Motor neuron (in vitro differentiated cells): ENCODE measurements around the gene FILIP1. TPM values are rescaled to one million over a fixed set of nuclear protein-coding genes. Genes with fewer than 3 reads are reported as not detected.
"Not testable (repeated sequence)": the region's sequence is repeated elsewhere in the genome, so short reads cannot be mapped to it uniquely, and the experiment has no call there.

ENCODE experiments used
- ATAC-seq, 8 experiments: fragments of 200-7000 bp; cut with Tn5 transposase; replicated peaks in 6 of 8; 2 replicates each; pipeline ENCODE4 v1.8.0; 2021; ENCODE audit warnings: mild to moderate bottlenecking in 8 of 8, moderate library complexity in 8 of 8
- H3K27ac ChIP-seq, 2 donors: fragments of 250-450 bp; sonication (Bioruptor Pico); 2 replicates each; pipeline ENCODE4 v1.9.0; 2021; ENCODE audit warnings: antibody characterized with exemption in 2 of 2, mild to moderate bottlenecking in 2 of 2, moderate library complexity in 1 of 2
- H3K4me1 ChIP-seq, 2 donors: fragments of 250-450 bp; sonication (Bioruptor Pico); replicated peaks in 1 of 2; 2 replicates each; pipeline ENCODE4 v1.6.1; 2021; ENCODE audit warnings: antibody characterized with exemption in 2 of 2, mild to moderate bottlenecking in 2 of 2, moderate library complexity in 1 of 2
- H3K4me3 ChIP-seq, 5 donors: fragments of 250-450 bp; sonication (Bioruptor Pico); 2 replicates each; pipeline ENCODE4 v1.9.0; 2021; ENCODE audit warnings: antibody characterized with exemption in 5 of 5, mild to moderate bottlenecking in 5 of 5, moderate library complexity in 4 of 5
- WGBS, 10 experiments: fragments of 450-650 bp; shearing (Covaris generic); methylation state at CpG; one replicate each; pipeline ENCODE4 v1.0.0; 2022; 5-methylcytosine and 5-hydroxymethylcytosine counted together
- in situ Hi-C, 9 experiments: fragments of 400-800 bp; cut with MboI; loops; one replicate each; pipeline ENCODE4 v1.15.0; 2021; ENCODE audit warnings: low sequenced_read_pairs in 9 of 9, low pct_unique_long_range_greater_than_20kb in 2 of 9; ENCODE audit not compliant: unreplicated experiment in 9 of 9
- total RNA-seq, 8 experiments: library from RNA; unstranded; fragments of 300-600 nt; gene quantifications; 2 replicates each; pipeline versions ENCODE4 v1.2.3 to v1.2.4, GENCODE V29; 2022

Gene FILIP1
- total RNA-seq, 8 experiments from 2014 or later, result 0.27 to 10.8 (median 4.3) TPM

- in situ Hi-C loops, result no loop called here
- WGBS, 10 experiments, result 25 to 100% (median 88%) methylated on average over 1 of the region's 1 CpG; no CpG with 5 or more reads in 2 of the 10 experiments
- no peak for ATAC-seq
Measured at GRCh38 chr6:75472885-75473284, 20.7 kb downstream of the FILIP1 start.

GRCh38 chr6:75467966-75468365 is 25.6 kb downstream of the FILIP1 start:
- 0 to 85% (median 75%) methylated on average over 1 to 2 of the region's 3 CpGs; no CpG with 5 or more reads in 2 of the 10 experiments for WGBS, 10 experiments
- Histone ChIP-seq H3K27ac (no peak overlapping the region), H3K4me3 (no peak overlapping the region), H3K4me1 (no peaks in the 10 kb centered on the region)
- in situ Hi-C loops, result no loop called here
- ATAC-seq, result peak in 3 of 8 experiments; percentile 31 to 44 (median 33)

More at GRCh38 chr6:75472885-75473284, 20.7 kb downstream of the FILIP1 start:
- no peak overlapping the region for H3K27ac ChIP-seq
- H3K4me3 ChIP-seq, result no peak overlapping the region
- H3K4me1 ChIP-seq, result no peaks in the 10 kb centered on the region

GRCh38 chr6:75467284-75467683 is 26.3 kb downstream of the FILIP1 start:
- in situ Hi-C loops, result no loop called here
- H3K4me1 ChIP-seq, result no peaks in the 10 kb centered on the region
- no peak for ATAC-seq
- 63 to 100% (median 90%) methylated on average over 1 to 4 of the region's 4 CpGs; no CpG with 5 or more reads in 1 of the 10 experiments for WGBS, 10 experiments
- H3K27ac ChIP-seq, result no peak overlapping the region
- H3K4me3 ChIP-seq, result no peak overlapping the region

- WGBS, 10 experiments, result 60 to 100% (median 100%) methylated on average over 1 of the region's 1 CpG; no CpG with 5 or more reads in 2 of the 10 experiments
- in situ Hi-C loops, result no loop called here
- Histone ChIP-seq H3K4me3 (no peak overlapping the region), H3K27ac (no peak overlapping the region), H3K4me1 (no peaks in the 10 kb centered on the region)
- ATAC-seq, result peak in 4 of 8 experiments; percentile 47 to 100 (median 92)
Measured at GRCh38 chr6:75466636-75467035, 27.0 kb downstream of the FILIP1 start.

- in situ Hi-C loops, result no loop called here
- H3K4me1 ChIP-seq, result no peaks in the 10 kb centered on the region
- WGBS, 10 experiments, result 10 to 90% (median 57%) methylated on average over 1 of the region's 1 CpG; no CpG with 5 or more reads in 2 of the 10 experiments
- ATAC-seq, result no peak
- H3K4me3 ChIP-seq, result no peak overlapping the region
- H3K27ac ChIP-seq, result no peak overlapping the region
Measured at GRCh38 chr6:75463908-75464307, 29.7 kb downstream of the FILIP1 start.

- in situ Hi-C loops, result no loop called here
- no peak overlapping the region for H3K4me3 ChIP-seq
- 80 to 100% (median 96%) methylated on average over 2 to 5 of the region's 5 CpGs; no CpG with 5 or more reads in 1 of the 10 experiments for WGBS, 10 experiments
- H3K4me1 ChIP-seq, result no peaks in the 10 kb centered on the region
- no peak overlapping the region for H3K27ac ChIP-seq
- no peak for ATAC-seq
Measured at GRCh38 chr6:75463061-75463460, 30.5 kb downstream of the FILIP1 start.

- WGBS, 10 experiments, result 25 to 92% (median 60%) methylated on average over 1 to 2 of the region's 2 CpGs
- no peak overlapping the region for H3K4me3 ChIP-seq
- no peak overlapping the region for H3K27ac ChIP-seq
- H3K4me1 ChIP-seq, result no peaks in the 10 kb centered on the region
- ATAC-seq, result no peak
- in situ Hi-C loops, result no loop called here
Measured at GRCh38 chr6:75460681-75461080, 32.9 kb downstream of the FILIP1 start.

- ATAC-seq, result peak in 1 of 8 experiments; percentile 33
- in situ Hi-C loops, result no loop called here
- H3K4me1 ChIP-seq, result no peaks in the 10 kb centered on the region
- H3K4me3 ChIP-seq, result no peak overlapping the region
- WGBS, 10 experiments, result 8 to 100% (median 84%) methylated on average over 1 to 4 of the region's 4 CpGs
- no peak overlapping the region for H3K27ac ChIP-seq
Measured at GRCh38 chr6:75458895-75459294, 34.7 kb downstream of the FILIP1 start.

GRCh38 chr6:75450903-75451302 is 42.7 kb downstream of the FILIP1 start:
- Histone ChIP-seq H3K27ac (no peak overlapping the region), H3K4me1 (no peaks in the 10 kb centered on the region), H3K4me3 (no peak overlapping the region)
- in situ Hi-C loops, result no loop called here
- ATAC-seq, result no peak
- 90 to 100% (median 100%) methylated on average over 1 to 3 of the region's 3 CpGs; no CpG with 5 or more reads in 5 of the 10 experiments for WGBS, 10 experiments

GRCh38 chr6:75449630-75450206 is 43.9 kb downstream of the FILIP1 start:
- Histone ChIP-seq H3K4me3 (no peak overlapping the region), H3K4me1 (no peaks in the 10 kb centered on the region), H3K27ac (no peak overlapping the region)
- no peak for ATAC-seq
- WGBS, 10 experiments, result 69 to 100% (median 93%) methylated on average over 1 to 4 of the region's 5 CpGs; no CpG with 5 or more reads in 1 of the 10 experiments
- in situ Hi-C loops, result no loop called here

GRCh38 chr6:75446241-75446880 is 47.2 kb downstream of the FILIP1 start:
- ATAC-seq, result peak in 3 of 8 experiments; percentile 32 to 90 (median 82)
- H3K4me3 ChIP-seq, result no peak overlapping the region
- H3K4me1 ChIP-seq, result no peaks in the 10 kb centered on the region
- 34 to 100% (median 74%) methylated on average over 1 to 4 of the region's 4 CpGs; no CpG with 5 or more reads in 2 of the 10 experiments for WGBS, 10 experiments
- in situ Hi-C loops, result no loop called here
- H3K27ac ChIP-seq, result no peak overlapping the region

- in situ Hi-C loops, result no loop called here
- ATAC-seq, result no peak
- no peak overlapping the region for H3K27ac ChIP-seq
- no peak overlapping the region for H3K4me3 ChIP-seq
- no peaks in the 10 kb centered on the region for H3K4me1 ChIP-seq
Measured at GRCh38 chr6:75445738-75446137, 47.9 kb downstream of the FILIP1 start.

- 50 to 100% (median 82%) methylated on average over 1 to 2 of the region's 2 CpGs; no CpG with 5 or more reads in 2 of the 10 experiments for WGBS, 10 experiments
- ATAC-seq, result no peak
- no peak overlapping the region for H3K27ac ChIP-seq
- H3K4me3 ChIP-seq, result no peak overlapping the region
- no peaks in the 10 kb centered on the region for H3K4me1 ChIP-seq
- in situ Hi-C loops, result no loop called here
Measured at GRCh38 chr6:75444899-75445298, 48.7 kb downstream of the FILIP1 start.

GRCh38 chr6:75441883-75442282 is 51.7 kb downstream of the FILIP1 start:
- H3K27ac ChIP-seq, H3K4me1 ChIP-seq, ATAC-seq, H3K4me3 ChIP-seq, in situ Hi-C loops: not testable (repeated sequence)
- no CpG with 5 or more reads among the region's 29 CpGs for WGBS, 10 experiments
